MM.1S (cell line): ENCODE results near the gene MMP11.

Experiments
- DNase-seq: peaks from one replicate; pipeline ENCODE4 v3.0.0-alpha.2; 2015
- H2AFZ ChIP-seq: fragments of 300-600 bp; sonication (generic); 2 replicates; pipeline ENCODE4 v1.6.0; 2016; ENCODE audit warnings: antibody characterized with exemption, low read length
- H3F3A ChIP-seq: fragments of 300-600 bp; sonication (generic); 2 replicates; pipeline ENCODE4 v1.6.1; 2016; ENCODE audit warnings: mild to moderate bottlenecking, antibody characterized with exemption, low read length, moderate library complexity, mixed read lengths; ENCODE audit not compliant: insufficient read depth
- H3K27ac ChIP-seq: fragments of 300-600 bp; sonication (generic); 2 replicates; pipeline ENCODE4 v1.5.1; 2016; ENCODE audit warnings: mild to moderate bottlenecking, low read length
- H3K27me3 ChIP-seq: fragments of 300-600 bp; sonication (generic); replicated peaks from 2 replicates; pipeline ENCODE4 v1.6.0; 2016; ENCODE audit warnings: low read length; ENCODE audit not compliant: insufficient read depth
- H3K36me3 ChIP-seq: fragments of 300-600 bp; sonication (generic); replicated peaks from 2 replicates; pipeline ENCODE4 v1.6.1; 2016; ENCODE audit warnings: mild to moderate bottlenecking, low read length, mixed read lengths; ENCODE audit not compliant: insufficient read depth
- H3K4me1 ChIP-seq: fragments of 300-600 bp; sonication (generic); 2 replicates; pipeline ENCODE4 v1.6.1; 2016; ENCODE audit warnings: low read length, mixed read lengths
- H3K4me2 ChIP-seq: fragments of 300-600 bp; sonication (generic); 2 replicates; pipeline ENCODE4 v1.6.0; 2016; ENCODE audit warnings: low read depth, low read length
- H3K4me3 ChIP-seq: fragments of 300-600 bp; sonication (generic); 2 replicates; pipeline ENCODE4 v1.5.1; 2016; ENCODE audit warnings: low read length, mixed read lengths
- H3K79me2 ChIP-seq: fragments of 300-600 bp; sonication (generic); 2 replicates; pipeline ENCODE4 v1.6.1; 2016; ENCODE audit warnings: mixed run types, low read length, mixed read lengths
- H3K9ac ChIP-seq: fragments of 300-600 bp; sonication (generic); 2 replicates; pipeline ENCODE4 v1.6.1; 2016; ENCODE audit warnings: low read length, mixed read lengths
- H3K9me2 ChIP-seq: fragments of 300-600 bp; sonication (generic); replicated peaks from 2 replicates; pipeline ENCODE4 v1.6.1; 2016; ENCODE audit warnings: mild to moderate bottlenecking, low read length, mixed read lengths; ENCODE audit not compliant: insufficient read depth
- H3K9me3 ChIP-seq: fragments of 300-600 bp; sonication (generic); replicated peaks from 2 replicates; pipeline ENCODE4 v1.6.1; 2016; ENCODE audit warnings: mild to moderate bottlenecking, low read length, mixed read lengths; ENCODE audit not compliant: insufficient read depth
- H4K20me1 ChIP-seq: fragments of 300-600 bp; sonication (generic); 2 replicates; pipeline ENCODE4 v1.6.1; 2016; ENCODE audit warnings: mild to moderate bottlenecking, low read length, moderate library complexity, mixed read lengths; ENCODE audit not compliant: insufficient read depth
- EZH2 ChIP-seq: fragments of 300-600 bp; sonication (generic); optimal IDR thresholded peaks from 2 replicates; pipeline ENCODE3; 2017; ENCODE audit warnings: low read depth, mild to moderate bottlenecking, antibody characterized with exemption, low read length, mixed read lengths
- EZH2phosphoT487 ChIP-seq: fragments of 300-600 bp; sonication (generic); IDR thresholded peaks from 2 replicates; pipeline ENCODE4 v1.6.1; 2018; ENCODE audit warnings: antibody characterized with exemption, low read length
- TF ChIP-seq, protein P1 (sequence below): fragments of 300-600 bp; sonication (generic); IDR thresholded peaks from 2 replicates; pipeline ENCODE4 v1.5.1; 2016; ENCODE audit warnings: antibody characterized with exemption, low read length, mixed read lengths

The MMP11 gene

GRCh38 chr22:23754220-23754919 is 18.3 kb upstream of the MMP11 start, which contains the start of gene VPREB3:
TSS of gene VPREB3 (minus strand) at chr22:23754425. CDS start at chr22:23754363, 62 bp downstream.
- TF ChIP-seq, protein P1, sequence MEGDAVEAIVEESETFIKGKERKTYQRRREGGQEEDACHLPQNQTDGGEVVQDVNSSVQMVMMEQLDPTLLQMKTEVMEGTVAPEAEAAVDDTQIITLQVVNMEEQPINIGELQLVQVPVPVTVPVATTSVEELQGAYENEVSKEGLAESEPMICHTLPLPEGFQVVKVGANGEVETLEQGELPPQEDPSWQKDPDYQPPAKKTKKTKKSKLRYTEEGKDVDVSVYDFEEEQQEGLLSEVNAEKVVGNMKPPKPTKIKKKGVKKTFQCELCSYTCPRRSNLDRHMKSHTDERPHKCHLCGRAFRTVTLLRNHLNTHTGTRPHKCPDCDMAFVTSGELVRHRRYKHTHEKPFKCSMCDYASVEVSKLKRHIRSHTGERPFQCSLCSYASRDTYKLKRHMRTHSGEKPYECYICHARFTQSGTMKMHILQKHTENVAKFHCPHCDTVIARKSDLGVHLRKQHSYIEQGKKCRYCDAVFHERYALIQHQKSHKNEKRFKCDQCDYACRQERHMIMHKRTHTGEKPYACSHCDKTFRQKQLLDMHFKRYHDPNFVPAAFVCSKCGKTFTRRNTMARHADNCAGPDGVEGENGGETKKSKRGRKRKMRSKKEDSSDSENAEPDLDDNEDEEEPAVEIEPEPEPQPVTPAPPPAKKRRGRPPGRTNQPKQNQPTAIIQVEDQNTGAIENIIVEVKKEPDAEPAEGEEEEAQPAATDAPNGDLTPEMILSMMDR: no peak
- TF ChIP-seq EZH2: no peak
- Histone ChIP-seq H3F3A (peaks cover 3% of the 10 kb centered on the region; the same call in 1 of the 2 replicates), H3K79me2 (no peaks in the 10 kb centered on the region), H3K36me3 (no peaks in the 10 kb centered on the region), H3K4me2 (no peak within 1 kb of the TSS), H3K27me3 (no peaks in the 10 kb centered on the region), H3K4me3 (no peak within 1 kb of the TSS), H3K27ac (no peak within 1 kb of the TSS), H4K20me1 (no peaks in the 10 kb centered on the region), H3K9me2 (no peaks in the 10 kb centered on the region), H3K9ac (no peak within 1 kb of the TSS), H2AFZ (no peak within 1 kb of the TSS), H3K9me3 (no peaks in the 10 kb centered on the region), H3K4me1 (peaks cover 5% of the 10 kb centered on the region; the same call in 1 of the 2 replicates)
- DNase-seq: no peak

DNA sequence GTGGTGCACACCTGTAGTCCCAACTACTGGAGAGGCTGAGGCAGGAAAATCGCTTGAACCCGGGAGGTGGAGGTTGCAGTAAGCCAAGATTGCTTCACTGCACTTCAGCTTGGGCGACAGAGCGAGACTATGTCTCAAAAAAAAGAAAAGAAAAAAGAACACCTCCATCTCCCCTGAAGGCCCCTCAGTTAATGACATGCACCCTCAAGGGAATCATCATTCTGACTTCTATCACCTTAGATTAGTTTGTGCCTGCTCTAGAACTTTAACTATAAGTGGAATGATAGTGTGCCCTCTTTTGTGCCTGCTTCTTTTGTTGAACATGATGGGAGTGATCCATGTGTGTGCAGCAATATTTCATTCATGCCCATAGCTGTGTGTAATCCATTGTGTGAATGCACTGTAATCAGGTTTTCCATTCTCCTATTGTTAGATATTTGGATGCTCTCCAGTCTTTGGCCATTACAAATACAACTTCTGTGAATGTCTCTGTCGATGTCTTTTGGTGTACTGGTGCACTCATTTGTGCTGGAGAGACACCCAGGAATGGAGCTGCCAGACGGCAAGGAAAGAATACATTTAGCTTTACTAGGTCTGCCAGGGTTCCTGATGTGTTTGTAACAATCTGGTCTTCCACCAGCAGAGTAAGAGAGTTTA is 17.5 kb upstream of the MMP11 start:
- Histone ChIP-seq H3K4me1 (peaks cover 5% of the 10 kb centered on the region; the same call in 1 of the 2 replicates), H3K79me2 (no peaks in the 10 kb centered on the region), H4K20me1 (no peaks in the 10 kb centered on the region), H3K4me3 (no peak overlapping the region), H3K9me2 (no peaks in the 10 kb centered on the region), H3K9me3 (no peaks in the 10 kb centered on the region), H2AFZ (no peak overlapping the region), H3K9ac (no peak overlapping the region), H3K36me3 (no peaks in the 10 kb centered on the region), H3K4me2 (no peak overlapping the region), H3K27me3 (no peaks in the 10 kb centered on the region), H3K27ac (no peak overlapping the region), H3F3A (peaks cover 3% of the 10 kb centered on the region; the same call in 1 of the 2 replicates)
- TF ChIP-seq EZH2phosphoT487 (no peak), EZH2 (no peak)
- TF ChIP-seq, protein P1: no peak
- DNase-seq: no peak

DNA sequence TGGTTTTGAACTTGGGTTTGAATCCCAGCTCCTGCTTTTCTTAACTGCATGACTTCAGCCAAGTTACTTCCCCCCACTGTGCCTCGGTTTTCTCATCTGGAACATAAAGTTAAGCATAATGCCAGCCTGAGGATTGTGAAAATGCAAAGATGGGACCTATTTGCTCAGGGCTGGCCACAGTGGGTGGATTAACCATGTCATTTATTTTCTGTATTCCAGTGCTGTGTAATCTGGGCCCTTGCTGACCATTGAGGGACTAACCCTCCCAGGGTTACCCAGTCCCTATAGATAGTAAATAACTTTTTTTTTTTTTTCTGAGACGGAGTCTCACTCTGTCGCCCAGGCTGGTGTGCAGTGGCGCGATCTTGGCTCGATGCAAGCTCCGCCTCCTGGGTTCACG is 16.9 kb upstream of the MMP11 start:
- Histone ChIP-seq H3K79me2 (no peaks in the 10 kb centered on the region), H4K20me1 (no peaks in the 10 kb centered on the region), H2AFZ (no peak overlapping the region), H3K4me2 (no peak overlapping the region), H3K9me2 (no peaks in the 10 kb centered on the region), H3K4me3 (no peak overlapping the region), H3K36me3 (no peaks in the 10 kb centered on the region), H3K4me1 (no peaks in the 10 kb centered on the region), H3K27ac (no peak overlapping the region), H3K27me3 (no peaks in the 10 kb centered on the region), H3K9me3 (no peaks in the 10 kb centered on the region), H3F3A (peaks cover 3% of the 10 kb centered on the region; the same call in 1 of the 2 replicates), H3K9ac (no peak overlapping the region)
- no peak for DNase-seq
- TF ChIP-seq EZH2phosphoT487 (no peak), EZH2 (no peak)
- TF ChIP-seq, protein P1: no peak
